B cell (primary cell): ENCODE measurements around the gene HOXD10. TPM values are rescaled to one million over a fixed set of nuclear protein-coding genes. Genes with fewer than 3 reads are reported as not detected.

Source experiments
- ATAC-seq: fragments of 200-7000 bp; cut with Tn5 transposase; one replicate; pipeline ENCODE4 v1.10.0; 2021; ENCODE audit warnings: low read depth, mild to moderate bottlenecking, moderate number of reproducible peaks, moderate library complexity
- CTCF ChIA-PET: fragments of 350-600 bp; sonication (Branson Sonifier 250); formaldehyde crosslinking; loops from one replicate; lab custom pipeline; 2021; ENCODE audit warnings: antibody characterized with exemption, inconsistent platforms; lab: Charles Lee
- POLR2A ChIA-PET: fragments of 350-600 bp; sonication (Branson Sonifier 250); formaldehyde crosslinking; loops from one replicate; lab custom pipeline; 2021; ENCODE audit warnings: antibody characterized with exemption; lab: Charles Lee
- DNase-seq: peaks from one replicate; pipeline ENCODE4 v3.0.0; 2013
- H2AFZ ChIP-seq: 2 replicates; pipeline ENCODE4 v1.6.1; 2012; ENCODE audit warnings: mild to moderate bottlenecking, low read depth, low read length; ENCODE audit not compliant: insufficient read depth, poor library complexity, severe bottlenecking
- H3K27ac ChIP-seq, 2 donors: 1 replicate in 1 of 2; 2 replicates in 1 of 2; pipeline ENCODE4 v1.5.1; 2012 to 2013; ENCODE audit warnings: low read length in 2 of 2, mild to moderate bottlenecking in 2 of 2, moderate library complexity in 1 of 2
- H3K27me3 ChIP-seq, 4 experiments: fragments of 200-600 bp in 1 of 4; sonication (generic) in 1 of 4; replicated peaks in 1 of 4; 1 replicate in 2 of 4; 2 replicates in 2 of 4; pipeline versions ENCODE4 v1.6.1 to v1.7.0; 2013 to 2016; ENCODE audit warnings: low read length in 3 of 4, mild to moderate bottlenecking in 2 of 4, mixed read lengths in 1 of 4, moderate library complexity in 1 of 4; ENCODE audit not compliant: insufficient read depth in 4 of 4, control insufficient read depth in 3 of 4; ENCODE audit errors: control extremely low read depth in 1 of 4
- H3K36me3 ChIP-seq, 2 experiments: replicated peaks in 1 of 2; 1 replicate in 1 of 2; 2 replicates in 1 of 2; pipeline versions ENCODE4 v1.6.1 to v1.7.1; 2013; ENCODE audit warnings: low read length in 1 of 2; ENCODE audit not compliant: insufficient read depth in 2 of 2, control insufficient read depth in 1 of 2; ENCODE audit errors: control extremely low read depth in 1 of 2, extremely low read depth in 1 of 2
- H3K4me1 ChIP-seq, 2 donors: fragments of 200-600 bp in 1 of 2; sonication (generic) in 1 of 2; 1 replicate in 1 of 2; 2 replicates in 1 of 2; pipeline versions ENCODE4 v1.5.1 to v1.6.1; 2013 to 2017; ENCODE audit warnings: low read length in 2 of 2; ENCODE audit not compliant: control insufficient read depth in 2 of 2, insufficient read depth in 2 of 2
- H3K4me2 ChIP-seq: replicated peaks from 2 replicates; pipeline ENCODE3; 2012; ENCODE audit warnings: mild to moderate bottlenecking, low read depth, low read length; ENCODE audit not compliant: poor library complexity, severe bottlenecking
- H3K4me3 ChIP-seq, 5 experiments: fragments of 200-600 bp in 1 of 5; sonication (generic) in 1 of 5; 1 replicate in 3 of 5; 2 replicates in 2 of 5; pipeline versions ENCODE4 v1.5.1 to v1.7.0; 2011 to 2016; ENCODE audit warnings: low read length in 4 of 5, mild to moderate bottlenecking in 4 of 5, low read depth in 2 of 5, control low read depth in 1 of 5, moderate library complexity in 1 of 5; ENCODE audit not compliant: insufficient read depth in 1 of 5; ENCODE audit errors: control extremely low read depth in 1 of 5, extremely low read depth in 1 of 5
- H3K79me2 ChIP-seq: fragments of 200-600 bp; sonication (generic); one replicate; pipeline ENCODE4 v1.6.0; 2016; ENCODE audit warnings: low read length; ENCODE audit not compliant: control insufficient read depth, insufficient read depth
- H3K9ac ChIP-seq: fragments of 200-600 bp; sonication (generic); 2 replicates; pipeline ENCODE4 v1.6.1; 2017; ENCODE audit warnings: mild to moderate bottlenecking, low read length, moderate library complexity
- H3K9me3 ChIP-seq, 3 donors: one replicate each; pipeline versions ENCODE4 v1.6.1 to v1.7.1; 2013; ENCODE audit warnings: low read length in 2 of 3; ENCODE audit not compliant: control insufficient read depth in 2 of 3, insufficient read depth in 1 of 3; ENCODE audit errors: control extremely low read depth in 1 of 3
- H4K20me1 ChIP-seq: 2 replicates; pipeline ENCODE4 v1.6.0; 2012; ENCODE audit warnings: mild to moderate bottlenecking, low read length; ENCODE audit not compliant: insufficient read depth, control insufficient read depth, poor library complexity, severe bottlenecking
- H3K27ac Mint-ChIP-seq: one replicate; pipeline ENCODE4 v1.8.0; 2021; ENCODE audit warnings: mixed read lengths
- H3K27me3 Mint-ChIP-seq: one replicate; pipeline ENCODE4 v1.8.0; 2021; ENCODE audit warnings: mixed read lengths
- H3K4me1 Mint-ChIP-seq: one replicate; pipeline ENCODE4 v1.8.0; 2021; ENCODE audit warnings: mixed read lengths
- H3K4me3 Mint-ChIP-seq: one replicate; pipeline ENCODE4 v1.8.0; 2021; ENCODE audit warnings: mixed read lengths
- H3K9me3 Mint-ChIP-seq: one replicate; pipeline ENCODE4 v1.8.0; 2022; ENCODE audit warnings: mixed read lengths; ENCODE audit not compliant: insufficient read depth
- CTCF ChIP-seq: fragments of 200-600 bp; IDR thresholded peaks from one replicate; pipeline ENCODE4 v1.8.0; 2022; ENCODE audit warnings: antibody characterized with exemption, mild to moderate bottlenecking
- EZH2 ChIP-seq: IDR thresholded peaks from 2 replicates; pipeline ENCODE4 v1.6.1; 2012; ENCODE audit warnings: borderline replicate concordance, low read depth, mild to moderate bottlenecking, moderate library complexity, low read length; ENCODE audit not compliant: insufficient read depth, poor library complexity, severe bottlenecking
- WGBS: methylation state at CpG from one replicate; pipeline ENCODE4 v1.1.5; 2013; ENCODE audit warnings: missing lambda C conversion rate; ENCODE audit not compliant: insufficient coverage; 5-methylcytosine and 5-hydroxymethylcytosine counted together
- intact Hi-C: fragments of 100-400 bp; cut with micrococcal nuclease; formaldehyde crosslinking; loops from one replicate; pipeline ENCODE4 v1.10.0; 2022
- polyA plus RNA-seq: library from polyadenylated mRNA; depleted of rRNA; stranded (reverse); fragments of >200 nt; gene quantifications from 2 replicates; pipeline ENCODE4 v1.2.3, GENCODE V29; 2012
- total RNA-seq, 2 donors: library from RNA; stranded (reverse); fragments of 120-200 nt in 1 of 2; gene quantifications; 1 replicate in 1 of 2; 2 replicates in 1 of 2; pipeline versions ENCODE4 v1.2.3 to v1.2.4, GENCODE V29; 2013 to 2022

Gene HOXD10
- total and polyA plus RNA-seq, 2 donors (not counting 1 experiment from before 2014, with no cell fraction given) = not detected

DNA sequence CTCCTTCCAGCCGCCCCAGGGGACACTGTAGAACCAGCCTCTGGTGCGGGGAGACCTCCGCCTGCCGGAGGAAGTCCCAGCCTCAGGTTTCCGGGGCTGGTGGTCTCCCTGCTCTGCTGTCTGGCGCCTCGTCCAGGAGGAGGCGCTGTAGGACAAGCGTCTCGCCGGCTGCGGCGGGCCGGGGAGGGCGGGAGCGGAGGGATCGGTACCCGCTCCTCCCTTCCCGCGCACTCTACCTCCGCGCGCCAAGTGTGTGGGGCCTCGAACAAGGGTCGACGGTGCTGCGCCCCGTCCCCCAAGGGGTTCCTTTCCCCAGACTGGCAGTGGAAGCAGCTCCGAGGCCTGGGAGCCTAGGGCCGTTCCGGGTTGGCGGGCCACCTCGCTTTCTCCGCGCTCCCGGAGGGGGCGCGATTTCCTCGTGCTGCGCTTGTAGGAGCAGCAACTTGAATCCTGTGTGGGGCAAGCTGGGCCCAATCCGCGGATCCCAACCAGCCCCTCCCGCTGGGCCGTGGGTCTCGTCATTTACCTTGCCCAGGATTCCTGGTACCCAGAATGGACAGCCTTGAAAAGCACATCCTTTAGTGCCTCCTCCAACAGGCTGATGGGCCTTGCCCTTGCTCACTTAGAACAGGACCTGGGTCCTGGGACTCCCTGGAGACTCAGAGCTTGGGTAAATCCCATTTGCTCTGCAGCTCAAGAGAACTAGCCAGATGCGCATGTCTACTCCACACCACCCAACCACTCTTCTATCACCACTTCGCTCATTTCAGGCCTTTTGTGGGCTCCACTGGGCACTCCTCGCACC is 24.1 kb downstream of the HOXD10 start:
- peak; percentile 61 for TF ChIP-seq CTCF
- TF ChIP-seq EZH2 = no peak
- Histone ChIP-seq H3K27ac (no peak overlapping the region), H3K79me2 (no peaks in the 10 kb centered on the region), H2AFZ (peak overlapping the region; percentile 9), H3K9ac (peak overlapping the region; percentile 25), H4K20me1 (no peaks in the 10 kb centered on the region), H3K4me1 (peaks cover 19 to 38% of the 10 kb centered on the region in 2 donors), H3K4me3 (peak overlapping the region in 2 of 5 experiments; percentile 29 to 32), H3K9me3 (peaks cover 0 to 33% (median 6%) of the 10 kb centered on the region in 3 donors), H3K4me2 (peak overlapping the region; percentile 58), H3K27me3 (peaks cover 0 to 90% (median 68%) of the 10 kb centered on the region in 4 experiments), H3K36me3 (no peaks in the 10 kb centered on the region)
- CTCF ChIA-PET = interaction anchor here (0.6 to 3.8 kb wide), 12 partner anchors 9 to 673 kb away, joined by 3 to 26 read pairs (median 4); no protein-coding TSS in a partner anchor
- POLR2A ChIA-PET = no interaction called here
- H3K4me3 Mint-ChIP-seq = peak overlapping the region; percentile 42
- ATAC-seq = peak; percentile 73
- H3K9me3 Mint-ChIP-seq = no peaks in the 10 kb centered on the region
- intact Hi-C loops = loop anchor here (5.0 kb wide), 1 partner anchor 412 kb away; no protein-coding TSS in a partner anchor
- WGBS = 7% methylated on average over 48 of the region's 48 CpGs
- no peak overlapping the region for H3K27ac Mint-ChIP-seq
- peaks cover 76% of the 10 kb centered on the region for H3K27me3 Mint-ChIP-seq
- H3K4me1 Mint-ChIP-seq = peaks cover 23% of the 10 kb centered on the region
- peak; percentile 74 for DNase-seq

GRCh38 chr2:176142281-176142680 is 25.7 kb downstream of the HOXD10 start:
- peaks cover 76% of the 10 kb centered on the region for H3K27me3 Mint-ChIP-seq
- Histone ChIP-seq H3K4me1 (peaks cover 12 to 22% of the 10 kb centered on the region in 2 donors), H3K4me2 (no peak overlapping the region), H3K4me3 (no peak overlapping the region), H2AFZ (no peak overlapping the region), H4K20me1 (no peaks in the 10 kb centered on the region), H3K79me2 (no peaks in the 10 kb centered on the region), H3K9ac (no peak overlapping the region), H3K36me3 (no peaks in the 10 kb centered on the region), H3K27me3 (peaks cover 0 to 91% (median 68%) of the 10 kb centered on the region in 4 experiments), H3K27ac (no peak overlapping the region), H3K9me3 (peaks cover 0 to 30% (median 6%) of the 10 kb centered on the region in 3 donors)
- peaks cover 16% of the 10 kb centered on the region for H3K4me1 Mint-ChIP-seq
- WGBS = no CpG with 5 or more reads among the region's 2 CpGs
- no peak overlapping the region for H3K27ac Mint-ChIP-seq
- no peaks in the 10 kb centered on the region for H3K9me3 Mint-ChIP-seq
- no peak for ATAC-seq
- H3K4me3 Mint-ChIP-seq = no peak overlapping the region
- ChIA-PET CTCF (interaction anchor here (0.9 to 2.2 kb wide), 2 partner anchors 15 to 495 kb away, joined by 3 to 9 read pairs; no protein-coding TSS in a partner anchor), POLR2A (no interaction called here)
- TF ChIP-seq CTCF (no peak), EZH2 (no peak)
- intact Hi-C loops = loop anchor here (5.0 kb wide), 1 partner anchor 410 kb away; no protein-coding TSS in a partner anchor
- no peak for DNase-seq
